ENCODE data around the gene YWHAH.
A peak's percentile ranks its signal among the peaks of the same experiment; 100 is the strongest.
"Not testable (repeated sequence)": the region's sequence is repeated elsewhere in the genome, so short reads cannot be mapped to it uniquely, and the experiment has no call there.

The YWHAH gene

GRCh38 chr22:31951194-31952093 is 7.1 kb downstream of the YWHAH start:
- no peak for DNase-seq (ENCODE audit: low spot score)

- DNase-seq (ENCODE audit: low spot score), result no peak
These were observed 7.7 kb downstream of the YWHAH start for GRCh38 chr22:31952094-31952401.

- DNase-seq (ENCODE audit: low spot score), result no peak
These were observed 8.1 kb downstream of the YWHAH start for GRCh38 chr22:31952472-31952871.

- no peak for DNase-seq (ENCODE audit: low spot score)
These were observed 8.9 kb downstream of the YWHAH start for GRCh38 chr22:31953261-31953660.

- no peak for DNase-seq (ENCODE audit: low spot score)
These were observed 10.5 kb downstream of the YWHAH start for GRCh38 chr22:31954535-31955523.

GRCh38 chr22:31956360-31956759 is 12.0 kb downstream of the YWHAH start:
- DNase-seq (ENCODE audit: low spot score), result no peak

- no peak for DNase-seq (ENCODE audit: low spot score)
These were observed 13.7 kb downstream of the YWHAH start for GRCh38 chr22:31957970-31958594.

GRCh38 chr22:31958625-31959239 is 14.4 kb downstream of the YWHAH start:
- DNase-seq (ENCODE audit: low spot score), result no peak

GRCh38 chr22:31960767-31961166 is 16.4 kb downstream of the YWHAH start:
- no peak for DNase-seq (ENCODE audit: low spot score)

GRCh38 chr22:31962387-31963125 is 18.2 kb downstream of the YWHAH start:
- no peak for DNase-seq (ENCODE audit: low spot score)

GRCh38 chr22:31968022-31968421 is 23.7 kb downstream of the YWHAH start:
- DNase-seq (ENCODE audit: low spot score), result no peak

GRCh38 chr22:31969789-31970489 is 25.6 kb downstream of the YWHAH start:
- DNase-seq (ENCODE audit: low spot score), result peak; percentile 71

- peak; percentile 88 for DNase-seq (ENCODE audit: low spot score)
These were observed 26.4 kb downstream of the YWHAH start for GRCh38 chr22:31970490-31971444.

- no peak for DNase-seq (ENCODE audit: low spot score)
These were observed 27.8 kb downstream of the YWHAH start for GRCh38 chr22:31972180-31972579.

GRCh38 chr22:31973739-31974138 is 29.4 kb downstream of the YWHAH start:
- no peak for DNase-seq (ENCODE audit: low spot score)

- DNase-seq (ENCODE audit: low spot score), result peak; percentile 76
These were observed 33.0 kb downstream of the YWHAH start for GRCh38 chr22:31977141-31977841.

- DNase-seq (ENCODE audit: low spot score), result no peak
These were observed 33.6 kb downstream of the YWHAH start for GRCh38 chr22:31977939-31978338.

GRCh38 chr22:31980628-31981027 is 36.3 kb downstream of the YWHAH start:
- no peak for DNase-seq (ENCODE audit: low spot score)

- DNase-seq (ENCODE audit: low spot score), result not testable (repeated sequence)
These were observed 37.6 kb downstream of the YWHAH start for GRCh38 chr22:31981976-31982375.
